Esophagus muscularis mucosa (tissue), 4 donors: ENCODE results near the gene PXYLP1. TPM values are rescaled to one million over a fixed set of nuclear protein-coding genes. Genes with fewer than 3 reads are reported as not detected.

Experiments used
- DNase-seq: peaks from one replicate; pipeline ENCODE4 v3.0.0-alpha.2; 2017; ENCODE audit errors: extremely low spot score
- H3K27ac ChIP-seq, 4 donors: fragments of 200-600 bp; sonication (generic); replicated peaks in 1 of 4; 1 replicate in 3 of 4; 2 replicates in 1 of 4; pipeline ENCODE4 v1.5.1; 2016 to 2019; ENCODE audit warnings: mild to moderate bottlenecking in 1 of 4
- H3K27me3 ChIP-seq, 4 donors: fragments of 200-600 bp; sonication (generic); one replicate each; pipeline versions ENCODE4 v1.5.1 to v1.6.0; 2016 to 2019
- H3K36me3 ChIP-seq, 4 donors: fragments of 200-600 bp; sonication (generic); one replicate each; pipeline ENCODE4 v1.5.1; 2016 to 2019
- H3K4me1 ChIP-seq, 4 donors: fragments of 200-600 bp; sonication (generic); one replicate each; pipeline ENCODE4 v1.5.1; 2016 to 2019
- H3K4me3 ChIP-seq, 4 donors: fragments of 200-600 bp; sonication (generic); 1 replicate in 2 of 4; 2 replicates in 2 of 4; pipeline ENCODE4 v1.5.1; 2016 to 2019; ENCODE audit warnings: mild to moderate bottlenecking in 4 of 4, moderate library complexity in 1 of 4
- H3K9me3 ChIP-seq, 4 donors: fragments of 200-600 bp; sonication (generic); 1 replicate in 3 of 4; 2 replicates in 1 of 4; pipeline ENCODE4 v1.5.1; 2016 to 2019
- CTCF ChIP-seq, 3 experiments: fragments of 200-600 bp in 2 of 3; fragments of 450-650 bp in 1 of 3; sonication (generic) in 2 of 3; IDR thresholded peaks; one replicate each; pipeline ENCODE4 v1.5.1; 2017 to 2019; ENCODE audit warnings: antibody characterized with exemption in 3 of 3, mild to moderate bottlenecking in 2 of 3, moderate library complexity in 1 of 3
- EP300 ChIP-seq: sonication (generic); formaldehyde crosslinking; IDR thresholded peaks from one replicate; pipeline ENCODE4 v1.6.1; 2017; ENCODE audit warnings: antibody characterized with exemption
- POLR2A ChIP-seq: fragments of 450-650 bp; IDR thresholded peaks from one replicate; pipeline ENCODE4 v1.6.1; 2017; ENCODE audit warnings: antibody characterized with exemption, moderate library complexity, mild to moderate bottlenecking, low read depth
- POLR2AphosphoS5 ChIP-seq, 2 donors: sonication (generic); formaldehyde crosslinking; IDR thresholded peaks; one replicate each; pipeline ENCODE4 v1.6.1; 2017; ENCODE audit warnings: antibody characterized with exemption in 2 of 2
- WGBS: methylation state at CpG from one replicate; pipeline ENCODE4 v1.1.5; 2018; 5-methylcytosine and 5-hydroxymethylcytosine counted together
- intact Hi-C: fragments of 100-400 bp; cut with DNase I; formaldehyde crosslinking; loops from one replicate; pipeline ENCODE4 v1.15.1; 2023
- total RNA-seq, 4 donors: library from RNA; depleted of rRNA; stranded (reverse); fragments of >200 nt; gene quantifications; one replicate each; pipeline versions ENCODE4 v1.1.0 to v1.2.1, GENCODE V29; 2016

PXYLP1 gene
- total RNA-seq, 4 donors from 2014 or later, result 4.5 to 12.5 (median 9.4) TPM

- WGBS, result 94% methylated on average over 10 of the region's 10 CpGs
- H3K27ac ChIP-seq, result no peak overlapping the region
- no peaks in the 10 kb centered on the region for H3K9me3 ChIP-seq
- H3K36me3 ChIP-seq, result peaks cover 0 to 14% (median 5%) of the 10 kb centered on the region in 4 donors
- peaks cover 11 to 16% (median 13%) of the 10 kb centered on the region in 4 donors for H3K4me1 ChIP-seq
- no peaks in the 10 kb centered on the region for H3K27me3 ChIP-seq
- intact Hi-C loops, result no loop called here
- no peak overlapping the region for H3K4me3 ChIP-seq
- DNase-seq, result no peak
- TF ChIP-seq EP300 (no peak), POLR2A (no peak), POLR2AphosphoS5 (IDR thresholded peaks at IDR 0.05) (no peak), CTCF (IDR thresholded peaks at IDR 0.05) (no peak)
These were observed 42.9 kb downstream of the PXYLP1 start for GRCh38 chr3:141274411-141275031.

GRCh38 chr3:141275032-141275422 is 43.4 kb downstream of the PXYLP1 start:
- 83% methylated on average over 1 of the region's 1 CpG for WGBS
- no peak for DNase-seq
- Histone ChIP-seq H3K27ac (no peak overlapping the region), H3K36me3 (peaks cover 0 to 14% (median 8%) of the 10 kb centered on the region in 4 donors), H3K27me3 (no peaks in the 10 kb centered on the region), H3K4me3 (no peak overlapping the region), H3K9me3 (no peaks in the 10 kb centered on the region), H3K4me1 (peaks cover 16 to 21% (median 18%) of the 10 kb centered on the region in 4 donors)
- intact Hi-C loops, result no loop called here
- no peak for TF ChIP-seq POLR2A
- TF ChIP-seq CTCF (IDR thresholded peaks at IDR 0.05), result no peak
- TF ChIP-seq POLR2AphosphoS5 (IDR thresholded peaks at IDR 0.05), result no peak
- no peak for TF ChIP-seq EP300

GRCh38 chr3:141275511-141275910 is 43.9 kb downstream of the PXYLP1 start:
- Histone ChIP-seq H3K36me3 (peaks cover 0 to 17% (median 8%) of the 10 kb centered on the region in 4 donors), H3K4me1 (peaks cover 20 to 23% (median 22%) of the 10 kb centered on the region in 4 donors), H3K27ac (no peak overlapping the region), H3K4me3 (no peak overlapping the region), H3K27me3 (no peaks in the 10 kb centered on the region), H3K9me3 (no peaks in the 10 kb centered on the region)
- no peak for DNase-seq
- intact Hi-C loops, result no loop called here
- TF ChIP-seq EP300, result no peak
- TF ChIP-seq CTCF (IDR thresholded peaks at IDR 0.05), result no peak
- no peak for TF ChIP-seq POLR2AphosphoS5 (IDR thresholded peaks at IDR 0.05)
- no peak for TF ChIP-seq POLR2A
- 91% methylated on average over 2 of the region's 2 CpGs for WGBS

GRCh38 chr3:141275973-141276372 is 44.3 kb downstream of the PXYLP1 start:
- Histone ChIP-seq H3K4me1 (peaks cover 20 to 28% (median 24%) of the 10 kb centered on the region in 4 donors), H3K36me3 (peaks cover 0 to 20% (median 11%) of the 10 kb centered on the region in 4 donors), H3K9me3 (no peaks in the 10 kb centered on the region), H3K4me3 (no peak overlapping the region), H3K27me3 (no peaks in the 10 kb centered on the region), H3K27ac (no peak overlapping the region)
- WGBS, result 91% methylated on average over 7 of the region's 7 CpGs
- TF ChIP-seq POLR2AphosphoS5 (IDR thresholded peaks at IDR 0.05), result no peak
- TF ChIP-seq EP300, result no peak
- TF ChIP-seq POLR2A, result no peak
- DNase-seq, result no peak
- intact Hi-C loops, result no loop called here

- no peaks in the 10 kb centered on the region for H3K27me3 ChIP-seq
- no peaks in the 10 kb centered on the region for H3K9me3 ChIP-seq
- WGBS, result 89% methylated on average over 9 of the region's 9 CpGs
- no peak for TF ChIP-seq POLR2AphosphoS5 (IDR thresholded peaks at IDR 0.05)
- TF ChIP-seq CTCF (IDR thresholded peaks at IDR 0.05), result no peak
- no peak for TF ChIP-seq EP300
- TF ChIP-seq POLR2A, result no peak
- H3K36me3 ChIP-seq, result peaks cover 0 to 21% (median 12%) of the 10 kb centered on the region in 4 donors
- intact Hi-C loops, result no loop called here
- peaks cover 20 to 28% (median 24%) of the 10 kb centered on the region in 4 donors for H3K4me1 ChIP-seq
- no peak overlapping the region for H3K27ac ChIP-seq
- no peak overlapping the region for H3K4me3 ChIP-seq
- no peak for DNase-seq
These were observed 44.8 kb downstream of the PXYLP1 start for GRCh38 chr3:141276398-141276797.
